ENCODE results near the gene SLC8A1. TPM values are rescaled to one million over a fixed set of nuclear protein-coding genes. Genes with fewer than 3 reads are reported as not detected.

Gene SLC8A1
- total RNA-seq, 1 donor from 2014 or later: 53.8 TPM

GRCh38 chr2:40258135-40258457 lies 193.8 kb downstream of the SLC8A1 start:
- no peak for ATAC-seq

GRCh38 chr2:40257340-40258134 lies 194.4 kb downstream of the SLC8A1 start:
- intact Hi-C loops (cut with DNase I): no loop called here
- TF ChIP-seq, protein P1, sequence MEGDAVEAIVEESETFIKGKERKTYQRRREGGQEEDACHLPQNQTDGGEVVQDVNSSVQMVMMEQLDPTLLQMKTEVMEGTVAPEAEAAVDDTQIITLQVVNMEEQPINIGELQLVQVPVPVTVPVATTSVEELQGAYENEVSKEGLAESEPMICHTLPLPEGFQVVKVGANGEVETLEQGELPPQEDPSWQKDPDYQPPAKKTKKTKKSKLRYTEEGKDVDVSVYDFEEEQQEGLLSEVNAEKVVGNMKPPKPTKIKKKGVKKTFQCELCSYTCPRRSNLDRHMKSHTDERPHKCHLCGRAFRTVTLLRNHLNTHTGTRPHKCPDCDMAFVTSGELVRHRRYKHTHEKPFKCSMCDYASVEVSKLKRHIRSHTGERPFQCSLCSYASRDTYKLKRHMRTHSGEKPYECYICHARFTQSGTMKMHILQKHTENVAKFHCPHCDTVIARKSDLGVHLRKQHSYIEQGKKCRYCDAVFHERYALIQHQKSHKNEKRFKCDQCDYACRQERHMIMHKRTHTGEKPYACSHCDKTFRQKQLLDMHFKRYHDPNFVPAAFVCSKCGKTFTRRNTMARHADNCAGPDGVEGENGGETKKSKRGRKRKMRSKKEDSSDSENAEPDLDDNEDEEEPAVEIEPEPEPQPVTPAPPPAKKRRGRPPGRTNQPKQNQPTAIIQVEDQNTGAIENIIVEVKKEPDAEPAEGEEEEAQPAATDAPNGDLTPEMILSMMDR (IDR thresholded peaks at IDR 0.05): no peak
- H3K36me3 ChIP-seq: no peaks in the 10 kb centered on the region
- no peaks in the 10 kb centered on the region for H3K27me3 ChIP-seq
- no peak overlapping the region for H3K27ac ChIP-seq
- ATAC-seq: no peak
- no peaks in the 10 kb centered on the region for H3K4me1 ChIP-seq
- no peak for DNase-seq
- no peak overlapping the region for H3K4me3 ChIP-seq
- H3K9me3 ChIP-seq: no peaks in the 10 kb centered on the region

More at GRCh38 chr2:40258135-40258457, 193.8 kb downstream of the SLC8A1 start:
- Histone ChIP-seq H3K36me3 (no peaks in the 10 kb centered on the region), H3K27ac (no peak overlapping the region), H3K9me3 (no peaks in the 10 kb centered on the region), H3K4me1 (no peaks in the 10 kb centered on the region), H3K4me3 (no peak overlapping the region), H3K27me3 (no peaks in the 10 kb centered on the region)
- TF ChIP-seq, protein P1 (IDR thresholded peaks at IDR 0.05): no peak
- intact Hi-C loops (cut with DNase I): no loop called here
- DNase-seq: no peak

GRCh38 chr2:40256649-40257048 lies 195.2 kb downstream of the SLC8A1 start:
- Histone ChIP-seq H3K4me1 (no peaks in the 10 kb centered on the region), H3K27me3 (no peaks in the 10 kb centered on the region), H3K27ac (no peak overlapping the region), H3K4me3 (no peak overlapping the region), H3K36me3 (no peaks in the 10 kb centered on the region), H3K9me3 (no peaks in the 10 kb centered on the region)
- ATAC-seq (peak; percentile 34), DNase-seq (no peak)
- TF ChIP-seq, protein P1 (IDR thresholded peaks at IDR 0.05): no peak
- intact Hi-C loops (cut with DNase I): no loop called here

DNA sequence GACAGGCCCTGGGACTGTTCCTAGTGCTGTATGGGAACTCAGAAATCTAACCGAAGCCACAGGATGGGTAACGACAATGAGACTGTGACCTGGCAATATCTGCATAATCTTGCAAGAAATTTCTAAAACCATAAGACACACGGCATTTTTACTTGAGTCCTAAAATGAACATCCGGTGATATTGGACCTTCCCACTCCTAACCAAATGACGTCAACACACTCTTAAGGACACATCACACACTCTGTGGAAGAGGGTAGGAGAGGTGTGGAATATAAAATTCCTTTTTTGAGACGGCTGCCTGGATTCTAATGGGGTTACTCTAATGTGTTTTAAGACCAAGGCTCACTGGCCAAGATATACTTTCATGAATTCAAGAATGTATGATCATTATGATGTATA lies 195.9 kb downstream of the SLC8A1 start:
- ATAC-seq (no peak), DNase-seq (no peak)
- Histone ChIP-seq H3K4me3 (no peak overlapping the region), H3K9me3 (no peaks in the 10 kb centered on the region), H3K27ac (no peak overlapping the region), H3K27me3 (no peaks in the 10 kb centered on the region), H3K4me1 (no peaks in the 10 kb centered on the region), H3K36me3 (no peaks in the 10 kb centered on the region)
- TF ChIP-seq, protein P1 (IDR thresholded peaks at IDR 0.05): no peak
- intact Hi-C loops (cut with DNase I): no loop called here

GRCh38 chr2:40255103-40255502 lies 196.8 kb downstream of the SLC8A1 start:
- DNase-seq: no peak
- intact Hi-C loops (cut with DNase I): no loop called here
- H3K4me3 ChIP-seq: no peak overlapping the region
- TF ChIP-seq, protein P1 (IDR thresholded peaks at IDR 0.05): no peak
- H3K4me1 ChIP-seq: no peaks in the 10 kb centered on the region
- no peaks in the 10 kb centered on the region for H3K27me3 ChIP-seq
- no peaks in the 10 kb centered on the region for H3K9me3 ChIP-seq
- H3K27ac ChIP-seq: no peak overlapping the region
- ATAC-seq: no peak
- H3K36me3 ChIP-seq: no peaks in the 10 kb centered on the region
